NOMO-1 treated with dmso at 0.1 percent for 144 hours (cell line): ENCODE measurements around the gene RFTN1.

ENCODE experiments used
- DNase-seq: peaks from one replicate; lab custom pipeline; 2025; ENCODE audit not compliant: unreplicated experiment; lab: John Stamatoyannopoulos, UW

RFTN1 gene

DNA sequence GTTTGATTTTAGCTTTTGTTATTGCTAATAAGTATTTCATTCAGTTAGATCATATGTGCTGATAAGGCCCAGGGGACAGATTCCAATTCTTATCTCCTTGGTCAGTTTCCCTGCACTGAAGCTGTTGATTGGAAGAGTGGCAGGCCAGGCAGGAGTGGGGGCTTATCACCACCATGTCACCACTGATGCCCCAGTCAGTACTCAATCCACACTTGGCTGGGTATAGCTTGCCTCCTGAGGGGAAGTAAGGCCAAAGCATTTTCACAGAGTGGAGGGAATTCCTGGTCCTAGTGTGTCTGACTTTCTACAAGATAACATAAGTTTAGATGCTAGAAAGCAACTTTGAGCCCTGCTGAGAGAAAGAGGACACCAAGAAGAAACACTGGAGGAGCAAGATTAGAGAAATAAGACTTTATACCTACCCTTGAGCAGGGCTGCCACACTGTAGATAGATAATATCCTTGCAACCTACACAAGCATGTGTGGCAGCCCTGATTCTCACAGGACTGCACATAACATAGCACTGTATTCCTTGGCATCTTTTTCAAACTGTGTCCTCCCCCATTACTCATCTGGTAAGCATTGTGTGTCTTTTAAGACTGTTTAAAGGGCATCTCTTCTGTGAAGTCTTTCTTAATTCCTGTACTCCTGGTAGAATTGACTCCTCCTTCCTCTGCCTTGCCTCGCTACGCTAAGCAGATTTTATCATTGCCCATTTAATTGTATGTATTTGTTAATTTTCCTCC lies 224.2 kb downstream of the RFTN1 start:
- DNase-seq = no peak

DNA sequence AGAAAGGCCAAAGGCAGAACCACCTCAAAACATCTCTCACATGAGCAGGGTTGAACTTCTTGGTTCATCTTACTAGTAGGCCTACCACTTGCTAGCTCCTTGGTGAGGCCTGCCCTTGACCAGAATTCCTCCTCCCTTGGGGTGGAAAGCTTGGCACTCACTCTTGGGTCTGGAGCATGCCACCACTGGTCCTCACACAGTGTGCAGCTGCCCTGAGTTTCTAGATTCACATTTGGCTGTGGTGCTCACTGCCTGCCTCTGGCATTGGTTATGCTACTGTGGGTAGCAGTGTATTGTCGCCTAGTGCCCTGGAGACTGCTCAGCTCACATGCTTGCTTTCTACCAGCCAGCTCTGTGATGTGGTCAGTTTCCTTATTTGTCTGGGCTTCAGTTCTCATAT lies 224.8 kb downstream of the RFTN1 start:
- DNase-seq = no peak

DNA sequence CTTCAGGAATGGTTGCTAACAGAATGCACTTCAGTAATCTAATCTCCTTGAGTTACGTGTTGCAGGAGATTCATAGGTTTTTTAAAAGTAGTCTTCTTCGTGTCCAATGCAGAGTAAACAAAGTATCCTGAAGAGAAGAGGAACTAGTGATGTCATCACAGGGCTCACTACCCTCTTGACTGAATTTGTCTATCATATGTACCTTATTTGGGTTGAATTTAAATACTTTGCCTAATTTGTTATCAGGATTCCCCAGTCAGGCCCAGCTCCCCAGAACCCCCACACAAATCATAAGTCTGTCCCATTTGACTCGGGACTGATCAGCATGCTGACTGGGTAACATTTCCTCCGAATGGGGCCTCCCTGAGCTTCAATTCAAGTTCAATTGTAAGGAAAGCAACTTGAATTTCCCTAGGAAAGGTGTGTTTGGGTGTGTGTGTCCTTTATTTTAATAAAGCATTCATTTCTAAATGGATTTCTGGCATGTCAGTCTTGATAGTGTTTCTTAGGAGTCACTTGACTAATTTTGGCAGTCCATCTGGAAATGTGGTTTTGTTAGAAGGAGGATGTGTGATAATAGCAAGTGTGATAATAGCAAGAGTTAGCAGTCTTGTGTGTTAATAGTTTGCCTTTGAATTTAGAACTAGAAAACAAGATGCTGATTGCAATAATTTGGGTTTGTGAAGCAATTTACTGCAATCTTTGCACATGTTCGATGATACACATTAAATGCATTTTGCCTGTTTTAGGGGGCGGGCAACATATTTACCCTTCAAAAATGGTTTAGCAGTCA lies 226.6 kb downstream of the RFTN1 start:
- no peak for DNase-seq

DNA sequence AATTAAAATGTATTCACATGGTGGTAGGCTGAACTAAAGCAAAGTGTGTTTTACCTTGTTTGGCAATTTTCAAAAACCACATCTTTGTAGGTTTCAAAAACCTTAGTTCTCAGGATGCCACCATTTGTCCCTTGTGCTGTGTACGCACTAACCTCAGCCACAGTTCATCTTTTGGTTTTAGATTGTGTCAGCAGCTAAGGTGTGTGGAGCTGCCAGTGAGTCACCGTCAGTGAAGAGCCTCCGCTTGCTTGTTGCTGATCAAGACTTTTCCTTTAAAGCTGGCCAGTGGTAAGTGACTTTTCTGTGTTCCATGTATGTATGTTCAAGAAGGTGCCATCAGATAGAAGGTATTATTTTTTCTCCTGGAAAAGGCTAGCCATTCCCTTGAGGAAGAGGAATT lies 227.3 kb downstream of the RFTN1 start:
- no peak for DNase-seq

DNA sequence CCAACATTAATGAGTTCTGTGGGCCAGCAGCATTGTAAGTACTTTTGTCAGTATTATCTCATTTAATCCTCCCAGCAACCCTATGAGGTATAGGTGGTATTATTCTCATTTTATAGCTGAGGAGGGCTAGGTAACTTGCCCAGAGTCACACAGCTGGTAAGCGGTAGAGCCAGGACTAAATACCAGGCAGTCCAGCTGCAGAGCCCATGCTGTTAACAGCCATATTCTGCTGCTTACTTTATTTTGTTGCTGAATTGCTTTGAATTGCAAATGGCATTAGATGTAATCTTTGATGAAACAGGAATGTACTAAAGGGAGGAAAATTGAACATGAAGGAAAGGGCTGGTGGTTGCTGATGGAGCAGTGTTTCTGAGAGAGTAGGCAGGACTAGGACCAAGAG lies 228.9 kb downstream of the RFTN1 start:
- DNase-seq = no peak

DNA sequence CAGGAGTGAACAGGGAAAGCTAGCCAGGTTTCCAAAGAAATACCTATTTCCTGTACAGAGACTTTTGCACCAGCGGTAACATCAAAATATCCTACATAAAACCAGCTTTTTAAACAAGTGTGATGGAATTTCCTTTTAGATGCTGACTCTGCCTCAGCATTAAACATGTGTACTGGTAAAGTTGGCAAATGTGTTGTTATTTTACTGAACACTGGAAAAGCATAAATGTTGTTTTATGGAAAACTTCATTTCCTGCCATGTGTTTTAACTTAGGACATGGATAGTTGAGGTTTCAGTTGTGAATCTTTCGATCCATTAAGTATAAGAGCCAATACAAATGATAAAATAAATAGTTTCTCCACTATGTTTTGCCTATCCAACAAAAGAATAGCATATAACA lies 232.8 kb downstream of the RFTN1 start:
- no peak for DNase-seq

DNA sequence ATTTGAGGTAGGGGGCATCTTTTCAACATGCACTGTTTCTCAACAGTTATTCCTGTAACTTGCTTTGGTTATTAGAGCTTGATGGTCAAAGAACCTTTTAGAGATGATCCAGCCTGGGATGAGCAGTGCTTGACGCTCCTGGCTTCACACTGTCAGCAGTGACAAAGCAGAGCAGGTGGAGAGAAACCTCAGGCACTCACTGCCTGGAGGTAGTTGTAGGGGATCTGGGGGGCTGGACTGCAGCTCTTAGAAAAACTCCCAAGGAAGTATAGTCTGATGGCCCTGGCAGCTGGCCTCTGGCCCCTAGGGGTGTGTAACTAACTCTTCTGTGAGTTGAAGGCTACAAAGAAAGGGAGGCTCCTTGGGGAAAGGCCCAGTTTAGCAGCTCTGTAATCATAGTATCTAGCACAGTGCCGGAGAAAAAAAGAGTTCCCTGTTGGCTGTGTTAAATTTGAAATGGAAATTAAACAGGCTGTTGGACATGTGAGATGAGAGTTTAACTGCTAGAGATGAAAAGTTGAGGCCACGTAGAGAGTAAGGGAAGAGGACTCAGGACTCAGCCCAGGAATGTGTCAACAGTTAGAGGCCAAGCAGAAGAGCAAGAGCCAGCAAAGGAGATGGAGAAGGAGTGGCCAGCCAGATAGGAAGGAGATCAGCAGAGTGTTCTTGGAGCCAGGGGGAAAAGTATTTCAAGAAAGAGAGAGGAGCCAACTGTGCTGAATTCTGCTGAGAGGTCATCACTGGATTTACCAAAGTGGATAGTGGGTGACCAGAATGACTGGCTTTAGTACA lies 234.3 kb downstream of the RFTN1 start:
- DNase-seq = no peak

DNA sequence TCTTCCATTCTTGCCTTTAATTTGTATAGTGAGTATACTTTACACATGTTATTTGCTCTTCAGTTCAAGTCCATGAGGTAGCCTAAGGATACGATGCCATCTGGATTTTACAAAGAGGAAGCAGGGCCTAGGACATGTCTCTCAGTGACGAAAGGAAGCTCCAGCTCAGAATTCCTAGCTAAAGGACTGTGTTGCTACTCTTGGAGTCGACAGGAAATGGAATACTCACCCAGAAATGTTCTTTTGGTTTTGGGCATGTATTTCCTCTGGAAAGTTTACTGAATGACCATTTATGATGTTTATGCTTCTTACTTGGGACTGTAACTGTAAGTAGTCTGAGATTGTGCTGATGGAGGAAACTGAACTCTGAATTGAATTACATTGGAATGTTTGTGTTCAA lies 236.0 kb downstream of the RFTN1 start:
- no peak for DNase-seq

DNA sequence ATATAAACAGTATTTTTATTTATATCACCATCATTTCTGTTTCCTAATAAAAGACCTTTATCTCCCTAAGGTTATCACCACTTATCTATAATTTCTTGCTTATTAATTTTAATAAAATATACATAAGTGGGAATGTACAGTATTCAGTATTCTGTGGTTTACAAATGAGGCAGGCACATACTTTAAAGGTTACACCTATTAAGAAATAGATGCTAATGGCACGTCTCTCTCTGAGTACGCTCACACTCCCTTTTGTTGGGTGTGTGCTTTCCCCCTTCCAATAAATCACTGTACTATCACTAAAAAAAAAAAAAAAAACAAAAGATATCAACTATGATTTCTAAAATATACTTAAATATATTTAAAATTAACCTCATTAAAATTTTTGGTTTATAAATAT lies 239.6 kb downstream of the RFTN1 start:
- DNase-seq = no peak

DNA sequence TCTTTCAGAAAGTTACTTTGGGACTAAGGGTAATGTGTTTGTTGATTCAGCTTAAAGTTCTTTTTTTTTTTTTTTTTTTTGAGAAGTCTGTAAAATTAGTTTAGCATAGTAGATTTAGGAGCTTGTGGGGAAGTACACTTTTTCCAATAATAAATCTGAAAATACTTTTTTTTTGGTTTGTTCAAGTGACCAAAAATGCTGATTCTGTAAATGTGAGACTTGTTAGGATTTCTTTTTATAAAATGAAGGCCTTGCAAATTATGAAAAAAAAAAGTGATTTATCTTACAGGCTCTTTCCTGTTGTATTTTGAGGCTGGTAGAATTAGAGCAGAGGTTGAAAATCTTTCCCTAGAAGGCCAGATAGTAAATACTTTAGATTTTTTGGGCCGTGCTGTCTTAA lies 240.9 kb downstream of the RFTN1 start:
- DNase-seq = no peak

DNA sequence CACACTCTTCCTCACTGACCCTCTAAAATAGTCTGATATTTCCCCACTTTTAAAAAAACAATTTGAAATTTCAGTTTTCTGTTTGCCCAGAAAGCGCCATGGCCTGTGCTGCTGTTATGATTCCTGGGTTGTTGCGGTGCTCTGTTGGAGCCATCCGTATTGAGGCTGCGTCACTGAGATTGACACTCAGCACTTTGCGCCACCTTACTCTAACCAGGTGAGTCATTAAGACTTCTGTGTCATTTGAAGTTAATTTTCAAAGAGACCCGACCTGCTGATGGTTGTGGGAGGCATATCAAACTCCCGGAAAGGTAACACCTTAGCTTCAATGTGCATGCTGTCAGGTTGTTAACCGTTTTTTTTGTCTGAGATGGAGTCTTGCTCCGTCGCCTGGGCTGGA lies 242.6 kb downstream of the RFTN1 start:
- no peak for DNase-seq

DNA sequence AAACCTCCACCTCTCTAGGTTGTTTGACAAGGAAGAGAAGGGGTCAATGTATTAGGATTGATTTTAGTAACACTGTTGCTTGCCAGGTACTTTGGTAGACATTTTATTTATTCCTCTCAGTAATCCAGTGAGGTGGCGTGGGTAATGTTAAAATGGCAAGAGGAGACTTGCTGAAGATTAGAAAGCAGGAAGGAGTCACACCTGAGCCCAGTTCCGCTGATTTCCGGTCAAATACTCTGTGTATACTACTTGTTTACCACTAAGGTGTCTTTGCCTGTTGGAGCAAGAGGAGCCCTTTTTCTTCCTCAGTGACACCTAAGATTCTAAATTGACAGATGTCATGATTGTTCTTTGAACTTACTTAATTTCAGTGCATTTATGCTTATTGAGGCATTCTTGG lies 246.8 kb downstream of the RFTN1 start:
- no peak for DNase-seq
